Duodenal mucosa (tissue), 2 donors: ENCODE measurements around the gene CORO2B.

ENCODE experiments used
- H3K27ac ChIP-seq: one replicate; pipeline ENCODE4 v1.7.0; 2013; ENCODE audit warnings: low read depth, low read length
- H3K27me3 ChIP-seq, 2 donors: one replicate each; pipeline ENCODE4 v1.7.0; 2013; ENCODE audit warnings: low read length in 2 of 2, control low read depth in 1 of 2; ENCODE audit not compliant: insufficient read depth in 2 of 2, control insufficient read depth in 1 of 2
- H3K36me3 ChIP-seq, 2 donors: one replicate each; pipeline ENCODE4 v1.7.0; 2013; ENCODE audit warnings: low read length in 2 of 2, control low read depth in 1 of 2; ENCODE audit not compliant: insufficient read depth in 2 of 2, control insufficient read depth in 1 of 2
- H3K4me1 ChIP-seq, 2 donors: one replicate each; pipeline ENCODE4 v1.7.0; 2013; ENCODE audit warnings: low read length in 2 of 2, control low read depth in 1 of 2; ENCODE audit not compliant: insufficient read depth in 2 of 2, control insufficient read depth in 1 of 2
- H3K4me3 ChIP-seq, 2 donors: one replicate each; pipeline ENCODE4 v1.7.0; 2013; ENCODE audit warnings: low read length in 2 of 2, low read depth in 1 of 2
- H3K9ac ChIP-seq, 2 donors: one replicate each; pipeline ENCODE4 v1.7.0; 2013; ENCODE audit warnings: low read length in 2 of 2, low read depth in 1 of 2
- H3K9me3 ChIP-seq, 2 donors: one replicate each; pipeline ENCODE4 v1.7.0; 2013; ENCODE audit warnings: low read length in 2 of 2, control low read depth in 1 of 2; ENCODE audit not compliant: control insufficient read depth in 1 of 2

CORO2B gene

GRCh38 chr15:68733666-68734065 lies 154.9 kb downstream of the CORO2B start:
- Histone ChIP-seq H3K4me3 (no peak overlapping the region), H3K9ac (no peak overlapping the region), H3K27ac (no peak overlapping the region), H3K4me1 (peaks cover 5 to 8% of the 10 kb centered on the region in 2 donors), H3K27me3 (no peaks in the 10 kb centered on the region), H3K9me3 (no peaks in the 10 kb centered on the region), H3K36me3 (no peaks in the 10 kb centered on the region)

- Histone ChIP-seq H3K27me3 (no peaks in the 10 kb centered on the region), H3K9me3 (no peaks in the 10 kb centered on the region), H3K4me1 (peaks cover 5 to 8% of the 10 kb centered on the region in 2 donors), H3K9ac (no peak overlapping the region), H3K4me3 (no peak overlapping the region), H3K36me3 (no peaks in the 10 kb centered on the region), H3K27ac (no peak overlapping the region)
Measured at GRCh38 chr15:68734352-68734751, 155.6 kb downstream of the CORO2B start.

GRCh38 chr15:68734881-68735280 lies 156.1 kb downstream of the CORO2B start:
- H3K4me3 ChIP-seq: no peak overlapping the region
- H3K36me3 ChIP-seq: no peaks in the 10 kb centered on the region
- H3K9ac ChIP-seq: no peak overlapping the region
- peaks cover 5 to 8% of the 10 kb centered on the region in 2 donors for H3K4me1 ChIP-seq
- H3K27me3 ChIP-seq: no peaks in the 10 kb centered on the region
- no peaks in the 10 kb centered on the region for H3K9me3 ChIP-seq
- H3K27ac ChIP-seq: no peak overlapping the region

DNA sequence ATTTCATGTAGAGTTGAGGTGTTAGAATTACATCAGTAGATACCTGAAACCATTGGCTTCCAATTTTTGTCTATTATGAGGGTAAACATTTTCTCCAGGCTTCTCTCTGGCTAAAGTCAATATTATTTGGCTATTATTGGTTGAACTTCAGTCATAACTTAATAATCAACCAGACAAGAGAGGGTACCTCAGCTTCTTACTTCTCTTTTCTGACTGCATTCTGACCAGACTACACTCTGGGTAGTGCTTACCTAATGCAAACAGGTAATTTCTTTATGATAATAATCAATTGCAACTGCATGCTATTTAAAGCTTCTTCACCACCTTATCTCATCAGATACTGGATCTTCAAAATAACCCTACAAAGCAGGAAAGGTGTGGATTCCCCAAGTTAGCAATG lies 156.8 kb downstream of the CORO2B start:
- no peaks in the 10 kb centered on the region for H3K36me3 ChIP-seq
- H3K27ac ChIP-seq: no peak overlapping the region
- peaks cover 3 to 8% of the 10 kb centered on the region in 2 donors for H3K4me1 ChIP-seq
- no peak overlapping the region for H3K4me3 ChIP-seq
- H3K27me3 ChIP-seq: no peaks in the 10 kb centered on the region
- H3K9ac ChIP-seq: no peak overlapping the region
- H3K9me3 ChIP-seq: no peaks in the 10 kb centered on the region

DNA sequence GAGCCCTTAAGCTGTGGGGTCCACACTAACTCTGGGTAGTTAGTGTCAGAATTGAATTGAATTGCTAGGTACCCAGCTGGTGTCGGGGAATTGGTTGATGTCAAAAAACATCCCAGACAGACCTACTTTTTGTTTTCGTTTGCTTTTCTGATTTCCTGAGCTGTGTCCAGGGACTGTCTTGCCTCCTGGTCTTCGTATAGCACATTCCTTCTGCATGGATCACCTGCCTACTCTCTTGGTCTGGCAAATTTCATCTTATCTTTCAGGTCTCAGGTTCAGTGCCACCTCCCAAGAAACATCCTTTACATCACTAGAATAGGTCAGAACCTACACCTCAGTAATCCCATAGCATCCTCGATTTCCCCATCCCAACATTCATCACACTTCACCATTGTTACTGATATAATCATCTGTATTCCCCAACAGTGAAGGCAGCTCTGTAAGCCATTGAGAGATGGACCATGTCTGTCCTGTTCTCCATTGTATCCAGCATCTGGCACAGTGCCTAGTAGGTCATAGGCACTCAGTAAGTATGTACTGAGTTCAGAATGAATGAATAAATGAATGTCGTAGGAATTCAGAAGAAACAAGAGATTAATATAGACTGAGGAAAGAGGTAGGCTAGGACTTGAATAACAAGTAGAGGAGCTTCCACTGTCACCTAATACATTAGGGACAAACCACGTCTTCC lies 160.7 kb downstream of the CORO2B start:
- Histone ChIP-seq H3K9ac (no peak overlapping the region), H3K9me3 (no peaks in the 10 kb centered on the region), H3K36me3 (no peaks in the 10 kb centered on the region), H3K4me1 (no peaks in the 10 kb centered on the region), H3K4me3 (no peak overlapping the region), H3K27me3 (no peaks in the 10 kb centered on the region), H3K27ac (no peak overlapping the region)

GRCh38 chr15:68743256-68743655 lies 164.5 kb downstream of the CORO2B start:
- Histone ChIP-seq H3K36me3 (no peaks in the 10 kb centered on the region), H3K4me1 (no peaks in the 10 kb centered on the region), H3K27ac (no peak overlapping the region), H3K9ac (no peak overlapping the region), H3K9me3 (no peaks in the 10 kb centered on the region), H3K4me3 (no peak overlapping the region), H3K27me3 (no peaks in the 10 kb centered on the region)

DNA sequence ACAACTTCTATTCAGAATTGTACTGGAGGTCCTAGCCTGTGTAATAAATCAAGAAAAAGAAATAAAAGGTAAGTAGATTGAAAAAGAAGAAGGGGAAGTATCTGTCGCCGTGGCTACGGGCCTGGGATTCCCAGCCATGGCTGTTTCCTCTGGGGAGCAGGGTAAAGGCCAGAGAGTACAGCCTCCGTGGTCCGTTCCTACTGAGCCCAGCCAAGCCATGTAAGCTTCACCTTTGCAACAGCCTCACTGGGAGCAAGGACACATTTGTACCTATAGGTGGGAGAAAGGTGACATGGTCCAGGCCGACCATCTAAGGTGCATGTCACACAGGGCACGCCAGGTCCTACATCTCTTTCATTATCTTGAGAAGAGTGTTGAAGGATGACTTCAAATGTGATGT lies 170.6 kb downstream of the CORO2B start:
- Histone ChIP-seq H3K9me3 (no peaks in the 10 kb centered on the region), H3K27me3 (no peaks in the 10 kb centered on the region), H3K4me3 (no peak overlapping the region), H3K9ac (no peak overlapping the region), H3K36me3 (no peaks in the 10 kb centered on the region), H3K27ac (no peak overlapping the region), H3K4me1 (no peaks in the 10 kb centered on the region)

DNA sequence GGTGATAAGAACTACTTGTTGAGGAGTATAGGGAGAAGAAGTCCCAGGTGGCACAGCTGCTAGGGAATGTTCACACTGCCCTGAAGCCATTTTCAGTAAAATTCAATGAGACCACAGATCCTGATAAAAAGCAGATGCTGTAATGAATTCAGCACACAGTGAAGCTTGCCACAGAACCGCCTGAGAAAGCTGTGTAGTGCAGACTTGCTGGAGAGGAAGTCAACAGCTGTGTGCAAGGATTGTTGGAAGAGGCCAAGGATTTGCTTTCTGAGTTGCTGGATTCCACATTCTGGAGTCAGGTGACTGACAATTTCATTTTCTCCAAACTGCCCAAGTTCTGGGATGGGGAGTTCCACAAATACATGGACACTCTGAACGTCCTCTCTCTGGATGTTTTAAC lies 171.0 kb downstream of the CORO2B start:
- no peak overlapping the region for H3K27ac ChIP-seq
- H3K27me3 ChIP-seq: no peaks in the 10 kb centered on the region
- H3K36me3 ChIP-seq: no peaks in the 10 kb centered on the region
- no peak overlapping the region for H3K9ac ChIP-seq
- H3K4me3 ChIP-seq: no peak overlapping the region
- no peaks in the 10 kb centered on the region for H3K9me3 ChIP-seq
- H3K4me1 ChIP-seq: no peaks in the 10 kb centered on the region

DNA sequence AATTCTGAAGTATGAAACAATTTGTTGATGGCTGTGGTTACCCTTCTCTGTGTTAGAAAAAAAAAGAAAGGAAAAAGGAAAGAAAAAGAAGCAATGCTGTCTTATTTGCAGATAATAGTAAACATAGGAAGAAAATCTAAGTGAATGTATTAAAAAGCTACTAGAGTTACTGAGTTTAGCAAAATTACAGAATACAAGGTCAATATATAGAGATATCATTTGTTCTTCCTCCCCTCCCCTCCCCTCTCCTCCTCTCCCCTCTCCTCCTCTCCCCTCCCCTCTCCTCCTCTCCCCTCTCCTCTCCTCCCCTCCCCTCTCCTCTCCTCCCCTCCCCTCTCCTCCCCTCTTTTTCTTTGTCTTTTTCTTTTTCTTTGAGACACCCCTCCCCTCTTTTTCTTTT lies 172.8 kb downstream of the CORO2B start:
- no peaks in the 10 kb centered on the region for H3K27me3 ChIP-seq
- H3K4me1 ChIP-seq: no peaks in the 10 kb centered on the region

GRCh38 chr15:68755731-68756130 lies 176.9 kb downstream of the CORO2B start:
- Histone ChIP-seq H3K36me3 (no peaks in the 10 kb centered on the region), H3K27ac (no peak overlapping the region), H3K4me1 (no peaks in the 10 kb centered on the region), H3K27me3 (no peaks in the 10 kb centered on the region), H3K4me3 (no peak overlapping the region), H3K9ac (no peak overlapping the region), H3K9me3 (no peaks in the 10 kb centered on the region)

More for the DNA sequence above, 172.8 kb downstream of the CORO2B start:
- Histone ChIP-seq H3K36me3 (no peaks in the 10 kb centered on the region), H3K9me3 (no peaks in the 10 kb centered on the region), H3K9ac (no peak overlapping the region), H3K27ac (no peak overlapping the region), H3K4me3 (no peak overlapping the region)
